Activated CD8-positive, alpha-beta T cell treated with anti-CD3 and anti-CD28 coated beads for 36 hours (primary cell): ENCODE data around the gene THEMIS2. TPM values are rescaled to one million over a fixed set of nuclear protein-coding genes. Genes with fewer than 3 reads are reported as not detected.

ENCODE experiments used
- ATAC-seq: fragments of 200-7000 bp; cut with Tn5 transposase; one replicate; pipeline ENCODE4 v1.10.0; 2021; ENCODE audit warnings: mild to moderate bottlenecking, moderate library complexity
- CTCF ChIA-PET: fragments of 350-600 bp; sonication (Branson Sonifier 250); formaldehyde crosslinking; loops from one replicate; lab custom pipeline; 2021; ENCODE audit warnings: antibody characterized with exemption; lab: Charles Lee
- POLR2A ChIA-PET: fragments of 350-600 bp; sonication (Branson Sonifier 250); formaldehyde crosslinking; loops from one replicate; lab custom pipeline; 2021; ENCODE audit warnings: antibody characterized with exemption; lab: Charles Lee
- DNase-seq: peaks from one replicate; pipeline ENCODE4 v3.0.0-alpha.2; 2020
- H3K27ac Mint-ChIP-seq: one replicate; pipeline ENCODE4 v1.8.0; 2021; ENCODE audit warnings: mild to moderate bottlenecking, mixed read lengths
- H3K27me3 Mint-ChIP-seq: one replicate; pipeline ENCODE4 v1.8.0; 2021; ENCODE audit warnings: mixed read lengths
- H3K36me3 Mint-ChIP-seq: one replicate; pipeline ENCODE4 v1.8.0; 2021; ENCODE audit warnings: low read depth, mixed read lengths
- H3K4me1 Mint-ChIP-seq: one replicate; pipeline ENCODE4 v1.8.0; 2021; ENCODE audit warnings: low read depth, mixed read lengths
- H3K4me3 Mint-ChIP-seq: one replicate; pipeline ENCODE4 v1.8.0; 2021; ENCODE audit warnings: mild to moderate bottlenecking, moderate library complexity, mixed read lengths
- H3K9me3 Mint-ChIP-seq: one replicate; pipeline ENCODE4 v1.8.0; 2021; ENCODE audit warnings: mixed read lengths
- CTCF ChIP-seq: fragments of 200-600 bp; IDR thresholded peaks from one replicate; pipeline ENCODE4 v1.8.0; 2022; ENCODE audit warnings: antibody characterized with exemption, mild to moderate bottlenecking
- intact Hi-C: fragments of 100-400 bp; cut with micrococcal nuclease; formaldehyde crosslinking; loops from one replicate; pipeline ENCODE4 v1.10.0; 2022
- total RNA-seq, 2 experiments: library from RNA; stranded (reverse); gene quantifications; one replicate each; pipeline ENCODE4 v1.2.3, GENCODE V29; 2021

THEMIS2 gene
- total RNA-seq, 2 experiments from 2014 or later = 13.8 to 16.0 TPM

- Mint-ChIP-seq H3K4me3 (peak overlapping the region; percentile 95), H3K4me1 (peaks cover 32% of the 10 kb centered on the region), H3K27ac (peak overlapping the region; percentile 94), H3K36me3 (peaks cover 25% of the 10 kb centered on the region), H3K9me3 (no peaks in the 10 kb centered on the region), H3K27me3 (no peaks in the 10 kb centered on the region)
- POLR2A ChIA-PET = interaction anchor here (1.0 to 1.7 kb wide), 3 partner anchors 9 to 171 kb away, joined by 3 to 4 read pairs (median 3); no protein-coding TSS in a partner anchor
- TF ChIP-seq CTCF = no peak
- CTCF ChIA-PET = interaction anchor here (1.3 to 1.4 kb wide), 3 partner anchors 9 to 162 kb away, joined by 3 to 4 read pairs (median 3); no protein-coding TSS in a partner anchor
- ATAC-seq = no peak
- intact Hi-C loops = no loop called here
- DNase-seq = no peak
These were observed 40.6 kb upstream of the THEMIS2 start for GRCh38 chr1:27831568-27832410.

GRCh38 chr1:27832762-27833161 is 39.6 kb upstream of the THEMIS2 start:
- peaks cover 32% of the 10 kb centered on the region for H3K4me1 Mint-ChIP-seq
- ATAC-seq = no peak
- DNase-seq = no peak
- H3K4me3 Mint-ChIP-seq = peak overlapping the region; percentile 13
- peak overlapping the region; percentile 31 for H3K27ac Mint-ChIP-seq
- H3K27me3 Mint-ChIP-seq = no peaks in the 10 kb centered on the region
- H3K9me3 Mint-ChIP-seq = no peaks in the 10 kb centered on the region
- POLR2A ChIA-PET = interaction anchor here (0.6 to 1.7 kb wide), 2 partner anchors 10 to 31 kb away, joined by 4 to 6 read pairs; no protein-coding TSS in a partner anchor
- H3K36me3 Mint-ChIP-seq = peaks cover 28% of the 10 kb centered on the region
- TF ChIP-seq CTCF = no peak
- CTCF ChIA-PET = interaction anchor here (0.6 to 1.4 kb wide), 3 partner anchors 8 to 164 kb away, joined by 3 to 5 read pairs (median 4); no protein-coding TSS in a partner anchor
- intact Hi-C loops = no loop called here

GRCh38 chr1:27833470-27833869 is 38.9 kb upstream of the THEMIS2 start:
- ATAC-seq (no peak), DNase-seq (no peak)
- POLR2A ChIA-PET = interaction anchor here (0.6 to 1.7 kb wide), 3 partner anchors 9 to 153 kb away, joined by 3 to 4 read pairs (median 3); no protein-coding TSS in a partner anchor
- Mint-ChIP-seq H3K27me3 (no peaks in the 10 kb centered on the region), H3K4me1 (peaks cover 32% of the 10 kb centered on the region), H3K4me3 (no peak overlapping the region), H3K9me3 (no peaks in the 10 kb centered on the region), H3K27ac (no peak overlapping the region), H3K36me3 (peaks cover 28% of the 10 kb centered on the region)
- CTCF ChIA-PET = interaction anchor here (0.9 to 1.5 kb wide), 2 partner anchors 24 to 108 kb away, joined by 3 to 5 read pairs; partner anchors contain the start of gene FAM76A
- TF ChIP-seq CTCF = no peak
- intact Hi-C loops = no loop called here

- Mint-ChIP-seq H3K27ac (no peak overlapping the region), H3K4me1 (peaks cover 30% of the 10 kb centered on the region), H3K4me3 (no peak overlapping the region)
These were observed 37.3 kb upstream of the THEMIS2 start for GRCh38 chr1:27835046-27835445.

More at GRCh38 chr1:27835046-27835445, 37.3 kb upstream of the THEMIS2 start:
- TF ChIP-seq CTCF = no peak
- Mint-ChIP-seq H3K27me3 (no peaks in the 10 kb centered on the region), H3K36me3 (peaks cover 33% of the 10 kb centered on the region), H3K9me3 (no peaks in the 10 kb centered on the region)
- no peak for ATAC-seq
- ChIA-PET CTCF (interaction anchor here (1.2 kb wide), 1 partner anchor 45 kb away, joined by 3 read pairs; no protein-coding TSS in a partner anchor), POLR2A (no interaction called here)
- no peak for DNase-seq
- intact Hi-C loops = no loop called here
